HEK293 (cell line): Measurements from ENCODE around the gene LMOD1.

Source experiments
- BCL6B ChIP-seq: fragments of 450-650 bp; formaldehyde crosslinking; IDR thresholded peaks from 2 replicates; pipeline ENCODE4 v1.5.1; 2017; ENCODE audit warnings: missing biosample characterization, missing genetic modification characterization
- GLI2 ChIP-seq: fragments of 450-650 bp; formaldehyde crosslinking; IDR thresholded peaks from 2 replicates; pipeline ENCODE4; 2017; ENCODE audit warnings: missing biosample characterization, missing genetic modification characterization, low read depth, borderline replicate concordance
- MEIS1 ChIP-seq: sonication (generic); formaldehyde crosslinking; IDR thresholded peaks from 2 replicates; pipeline ENCODE4 v1.8.1; 2022; ENCODE audit warnings: missing genetic modification reagents, mild to moderate bottlenecking, borderline replicate concordance
- REST ChIP-seq: fragments of 450-650 bp; formaldehyde crosslinking; IDR thresholded peaks from 2 replicates; pipeline ENCODE4 v1.5.1; 2016; ENCODE audit warnings: missing biosample characterization, missing genetic modification characterization
- SCRT1 ChIP-seq: fragments of 450-650 bp; formaldehyde crosslinking; IDR thresholded peaks from 2 replicates; pipeline ENCODE4 v1.5.1; 2016; ENCODE audit warnings: missing biosample characterization, missing genetic modification characterization, borderline replicate concordance
- SCRT2 ChIP-seq: fragments of 450-650 bp; formaldehyde crosslinking; IDR thresholded peaks from 2 replicates; pipeline ENCODE4 v1.5.1; 2016; ENCODE audit warnings: missing biosample characterization, missing genetic modification characterization
- SP2 ChIP-seq: fragments of 450-650 bp; formaldehyde crosslinking; IDR thresholded peaks from 2 replicates; pipeline ENCODE4 v1.5.1; 2016; ENCODE audit warnings: missing biosample characterization, missing genetic modification characterization
- ZBTB1 ChIP-seq: fragments of 450-650 bp; formaldehyde crosslinking; IDR thresholded peaks from 2 replicates; pipeline ENCODE4 v1.5.1; 2016; ENCODE audit warnings: missing biosample characterization, missing genetic modification characterization
- ZEB2 ChIP-seq: fragments of 450-650 bp; formaldehyde crosslinking; IDR thresholded peaks from 2 replicates; pipeline ENCODE4 v1.5.1; 2016; ENCODE audit warnings: missing biosample characterization, missing genetic modification characterization
- ZFHX2 ChIP-seq: fragments of 450-650 bp; formaldehyde crosslinking; conservative IDR thresholded peaks from 2 replicates; pipeline ENCODE4 v1.5.1; 2016; ENCODE audit warnings: missing biosample characterization, missing genetic modification characterization
- ZFP69B ChIP-seq: fragments of 450-650 bp; formaldehyde crosslinking; IDR thresholded peaks from 2 replicates; pipeline ENCODE4 v1.5.1; 2016; ENCODE audit warnings: missing biosample characterization, missing genetic modification characterization
- ZIC2 ChIP-seq: fragments of 450-650 bp; formaldehyde crosslinking; IDR thresholded peaks from 2 replicates; pipeline ENCODE4 v1.5.1; 2016; ENCODE audit warnings: missing biosample characterization, missing genetic modification characterization
- ZNF133 ChIP-seq: fragments of 450-650 bp; formaldehyde crosslinking; IDR thresholded peaks from 2 replicates; pipeline ENCODE4 v1.5.1; 2016; ENCODE audit warnings: missing biosample characterization, missing genetic modification characterization
- ZNF214 ChIP-seq: fragments of 450-650 bp; formaldehyde crosslinking; IDR thresholded peaks from 2 replicates; pipeline ENCODE4 v1.5.1; 2017; ENCODE audit warnings: missing biosample characterization, mild to moderate bottlenecking, missing genetic modification characterization, borderline replicate concordance
- ZNF324 ChIP-seq: fragments of 450-650 bp; formaldehyde crosslinking; IDR thresholded peaks from 2 replicates; pipeline ENCODE4 v1.5.1; 2016; ENCODE audit warnings: missing biosample characterization, missing genetic modification characterization
- ZNF341 ChIP-seq: fragments of 450-650 bp; formaldehyde crosslinking; IDR thresholded peaks from 2 replicates; pipeline ENCODE4; 2016; ENCODE audit warnings: low read depth, missing biosample characterization, missing genetic modification characterization
- ZNF362 ChIP-seq: fragments of 450-650 bp; formaldehyde crosslinking; IDR thresholded peaks from 2 replicates; pipeline ENCODE4 v1.5.1; 2016; ENCODE audit warnings: missing biosample characterization, missing genetic modification characterization
- ZNF37A ChIP-seq: fragments of 450-650 bp; IDR thresholded peaks from 2 replicates; pipeline ENCODE4 v1.5.1; 2018; ENCODE audit warnings: missing biosample characterization, missing genetic modification characterization
- ZNF510 ChIP-seq: fragments of 450-650 bp; formaldehyde crosslinking; IDR thresholded peaks from 2 replicates; pipeline ENCODE4 v1.5.1; 2018; ENCODE audit warnings: mild to moderate bottlenecking, missing genetic modification characterization, missing biosample characterization; ENCODE audit not compliant: insufficient replicate concordance
- ZNF514 ChIP-seq: fragments of 450-650 bp; formaldehyde crosslinking; IDR thresholded peaks from 2 replicates; pipeline ENCODE4 v1.5.1; 2016; ENCODE audit warnings: missing biosample characterization, missing genetic modification characterization
- ZNF560 ChIP-seq: fragments of 450-650 bp; formaldehyde crosslinking; IDR thresholded peaks from 2 replicates; pipeline ENCODE4 v1.5.1; 2017; ENCODE audit warnings: missing biosample characterization, missing genetic modification characterization, borderline replicate concordance
- ZNF664 ChIP-seq: fragments of 450-650 bp; formaldehyde crosslinking; IDR thresholded peaks from 2 replicates; pipeline ENCODE4 v1.5.1; 2016; ENCODE audit warnings: missing biosample characterization, missing genetic modification characterization
- TF ChIP-seq, protein P1 (sequence below): fragments of 450-650 bp; IDR thresholded peaks from 2 replicates; pipeline ENCODE4 v1.5.1; 2018; ENCODE audit warnings: missing biosample characterization, mild to moderate bottlenecking, missing genetic modification characterization
- TF ChIP-seq, protein P2 (sequence below): fragments of 450-650 bp; formaldehyde crosslinking; IDR thresholded peaks from 2 replicates; pipeline ENCODE4 v1.5.1; 2016; ENCODE audit warnings: missing biosample characterization, missing genetic modification characterization
- TF ChIP-seq, protein P3 (sequence below): fragments of 450-650 bp; formaldehyde crosslinking; IDR thresholded peaks from 2 replicates; pipeline ENCODE4 v1.5.1; 2017; ENCODE audit warnings: missing biosample characterization, missing genetic modification characterization
- TF ChIP-seq, protein P4 (sequence below): fragments of 450-650 bp; formaldehyde crosslinking; IDR thresholded peaks from 2 replicates; pipeline ENCODE4 v1.5.1; 2016; ENCODE audit warnings: missing biosample characterization, missing genetic modification characterization

Gene LMOD1

DNA sequence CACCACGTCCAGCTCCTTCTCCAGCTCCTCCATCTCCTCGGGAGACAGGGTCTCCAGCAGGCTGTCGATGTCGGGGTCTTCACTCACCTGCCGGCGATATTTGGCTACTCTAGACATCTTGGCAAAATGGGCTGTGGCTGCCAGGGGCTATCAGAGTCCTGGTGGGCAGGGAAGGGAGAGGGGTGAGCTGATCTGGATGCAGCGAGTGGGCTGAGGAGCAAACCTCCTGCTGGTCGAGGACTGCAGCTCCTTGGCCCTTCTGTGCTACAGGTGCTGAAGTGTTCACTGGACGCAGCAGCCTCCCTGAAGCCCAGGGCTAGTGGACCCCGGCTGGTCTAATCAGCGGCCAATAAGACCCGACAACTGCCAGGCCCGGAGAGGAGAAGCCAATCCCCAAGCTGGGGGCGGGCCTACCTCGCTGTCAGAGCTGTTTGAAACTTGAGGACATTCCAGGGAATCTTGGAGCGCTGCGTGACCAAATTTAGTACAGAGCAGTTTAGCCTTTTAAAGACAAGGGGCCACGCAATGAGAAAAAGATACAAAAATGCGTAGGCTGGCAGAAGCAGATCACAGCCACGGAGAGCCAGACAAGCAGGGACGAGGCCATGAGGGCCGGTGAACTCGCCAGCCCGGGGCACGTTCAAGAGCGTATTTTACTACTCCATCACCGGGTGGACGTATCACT, at the start of gene LMOD1 (continued):
- TF ChIP-seq ZNF664 (tag by site-specific recombination) (no peak), MEIS1 (CRISPR knock-in tag) (no peak), ZFP69B (peak; percentile 95), SCRT1 (tag by site-specific recombination) (peak; percentile 85; the same call in 1 of the 2 replicates), SCRT2 (tag by site-specific recombination) (peak; percentile 97), ZNF510 (tag by site-specific recombination) (no peak), ZNF362 (tag by site-specific recombination) (no peak), ZBTB1 (tag by site-specific recombination) (no peak), BCL6B (tag by site-specific recombination) (0 out of 2 replicates have a peak, but pooled peaks have one; percentile 48), GLI2 (no peak), ZNF324 (tag by site-specific recombination) (no peak), ZNF37A (tag by site-specific recombination) (no peak), SP2 (peak; percentile 69), ZNF214 (tag by site-specific recombination) (no peak), ZEB2 (tag by site-specific recombination) (no peak), ZNF341 (tag by site-specific recombination) (peak; percentile 92), ZNF514 (tag by site-specific recombination) (no peak), ZNF133 (tag by site-specific recombination) (no peak), REST (tag by site-specific recombination) (peak; percentile 39; the same call in 1 of the 2 replicates), ZNF560 (tag by site-specific recombination) (no peak), ZIC2 (tag by site-specific recombination) (peak; percentile 60), ZFHX2 (no peak; the same call in 1 of the 2 replicates)
- TF ChIP-seq, protein P1, sequence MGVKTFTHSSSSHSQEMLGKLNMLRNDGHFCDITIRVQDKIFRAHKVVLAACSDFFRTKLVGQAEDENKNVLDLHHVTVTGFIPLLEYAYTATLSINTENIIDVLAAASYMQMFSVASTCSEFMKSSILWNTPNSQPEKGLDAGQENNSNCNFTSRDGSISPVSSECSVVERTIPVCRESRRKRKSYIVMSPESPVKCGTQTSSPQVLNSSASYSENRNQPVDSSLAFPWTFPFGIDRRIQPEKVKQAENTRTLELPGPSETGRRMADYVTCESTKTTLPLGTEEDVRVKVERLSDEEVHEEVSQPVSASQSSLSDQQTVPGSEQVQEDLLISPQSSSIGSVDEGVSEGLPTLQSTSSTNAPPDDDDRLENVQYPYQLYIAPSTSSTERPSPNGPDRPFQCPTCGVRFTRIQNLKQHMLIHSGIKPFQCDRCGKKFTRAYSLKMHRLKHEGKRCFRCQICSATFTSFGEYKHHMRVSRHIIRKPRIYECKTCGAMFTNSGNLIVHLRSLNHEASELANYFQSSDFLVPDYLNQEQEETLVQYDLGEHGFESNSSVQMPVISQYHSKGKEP (tag by site-specific recombination), result no peak
- TF ChIP-seq, protein P2, sequence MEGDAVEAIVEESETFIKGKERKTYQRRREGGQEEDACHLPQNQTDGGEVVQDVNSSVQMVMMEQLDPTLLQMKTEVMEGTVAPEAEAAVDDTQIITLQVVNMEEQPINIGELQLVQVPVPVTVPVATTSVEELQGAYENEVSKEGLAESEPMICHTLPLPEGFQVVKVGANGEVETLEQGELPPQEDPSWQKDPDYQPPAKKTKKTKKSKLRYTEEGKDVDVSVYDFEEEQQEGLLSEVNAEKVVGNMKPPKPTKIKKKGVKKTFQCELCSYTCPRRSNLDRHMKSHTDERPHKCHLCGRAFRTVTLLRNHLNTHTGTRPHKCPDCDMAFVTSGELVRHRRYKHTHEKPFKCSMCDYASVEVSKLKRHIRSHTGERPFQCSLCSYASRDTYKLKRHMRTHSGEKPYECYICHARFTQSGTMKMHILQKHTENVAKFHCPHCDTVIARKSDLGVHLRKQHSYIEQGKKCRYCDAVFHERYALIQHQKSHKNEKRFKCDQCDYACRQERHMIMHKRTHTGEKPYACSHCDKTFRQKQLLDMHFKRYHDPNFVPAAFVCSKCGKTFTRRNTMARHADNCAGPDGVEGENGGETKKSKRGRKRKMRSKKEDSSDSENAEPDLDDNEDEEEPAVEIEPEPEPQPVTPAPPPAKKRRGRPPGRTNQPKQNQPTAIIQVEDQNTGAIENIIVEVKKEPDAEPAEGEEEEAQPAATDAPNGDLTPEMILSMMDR (tag by site-specific recombination), result 0 out of 2 replicates have a peak, but pooled peaks have one; percentile 17
- TF ChIP-seq, protein P3, sequence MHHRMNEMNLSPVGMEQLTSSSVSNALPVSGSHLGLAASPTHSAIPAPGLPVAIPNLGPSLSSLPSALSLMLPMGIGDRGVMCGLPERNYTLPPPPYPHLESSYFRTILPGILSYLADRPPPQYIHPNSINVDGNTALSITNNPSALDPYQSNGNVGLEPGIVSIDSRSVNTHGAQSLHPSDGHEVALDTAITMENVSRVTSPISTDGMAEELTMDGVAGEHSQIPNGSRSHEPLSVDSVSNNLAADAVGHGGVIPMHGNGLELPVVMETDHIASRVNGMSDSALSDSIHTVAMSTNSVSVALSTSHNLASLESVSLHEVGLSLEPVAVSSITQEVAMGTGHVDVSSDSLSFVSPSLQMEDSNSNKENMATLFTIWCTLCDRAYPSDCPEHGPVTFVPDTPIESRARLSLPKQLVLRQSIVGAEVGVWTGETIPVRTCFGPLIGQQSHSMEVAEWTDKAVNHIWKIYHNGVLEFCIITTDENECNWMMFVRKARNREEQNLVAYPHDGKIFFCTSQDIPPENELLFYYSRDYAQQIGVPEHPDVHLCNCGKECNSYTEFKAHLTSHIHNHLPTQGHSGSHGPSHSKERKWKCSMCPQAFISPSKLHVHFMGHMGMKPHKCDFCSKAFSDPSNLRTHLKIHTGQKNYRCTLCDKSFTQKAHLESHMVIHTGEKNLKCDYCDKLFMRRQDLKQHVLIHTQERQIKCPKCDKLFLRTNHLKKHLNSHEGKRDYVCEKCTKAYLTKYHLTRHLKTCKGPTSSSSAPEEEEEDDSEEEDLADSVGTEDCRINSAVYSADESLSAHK (tag by site-specific recombination), result no peak
- TF ChIP-seq, protein P4, sequence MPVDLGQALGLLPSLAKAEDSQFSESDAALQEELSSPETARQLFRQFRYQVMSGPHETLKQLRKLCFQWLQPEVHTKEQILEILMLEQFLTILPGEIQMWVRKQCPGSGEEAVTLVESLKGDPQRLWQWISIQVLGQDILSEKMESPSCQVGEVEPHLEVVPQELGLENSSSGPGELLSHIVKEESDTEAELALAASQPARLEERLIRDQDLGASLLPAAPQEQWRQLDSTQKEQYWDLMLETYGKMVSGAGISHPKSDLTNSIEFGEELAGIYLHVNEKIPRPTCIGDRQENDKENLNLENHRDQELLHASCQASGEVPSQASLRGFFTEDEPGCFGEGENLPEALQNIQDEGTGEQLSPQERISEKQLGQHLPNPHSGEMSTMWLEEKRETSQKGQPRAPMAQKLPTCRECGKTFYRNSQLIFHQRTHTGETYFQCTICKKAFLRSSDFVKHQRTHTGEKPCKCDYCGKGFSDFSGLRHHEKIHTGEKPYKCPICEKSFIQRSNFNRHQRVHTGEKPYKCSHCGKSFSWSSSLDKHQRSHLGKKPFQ (tag by site-specific recombination), result no peak
